HL-60 (cell line): ENCODE results near the gene TANGO2.

Experiments
- DNase-seq, 2 experiments: peaks; one replicate each; pipeline ENCODE4 v3.0.0-alpha.2; 2010 to 2020; ENCODE audit warnings: low read depth in 1 of 2, low spot score in 1 of 2
- H3K27ac ChIP-seq: fragments of 250-450 bp; sonication (Bioruptor Pico); replicated peaks from 2 replicates; pipeline ENCODE4 v1.5.1; 2020; ENCODE audit warnings: mild to moderate bottlenecking, moderate library complexity
- H3K27me3 ChIP-seq: fragments of 250-450 bp; sonication (Bioruptor Pico); 2 replicates; pipeline ENCODE4 v1.5.1; 2021; ENCODE audit warnings: mild to moderate bottlenecking, moderate library complexity; ENCODE audit not compliant: insufficient read depth, poor library complexity, severe bottlenecking
- H3K4me3 ChIP-seq: replicated peaks from 2 replicates; pipeline ENCODE4 v1.5.1; 2011; ENCODE audit warnings: mild to moderate bottlenecking, control low read depth, low read length; ENCODE audit not compliant: insufficient read depth
- CTCF ChIP-seq: IDR thresholded peaks from one replicate; pipeline ENCODE4 v1.5.1; 2011; ENCODE audit warnings: low read length, control low read depth, inconsistent platforms; ENCODE audit not compliant: insufficient read depth
- GABPA ChIP-seq: IDR thresholded peaks from 2 replicates; pipeline ENCODE4 v1.6.1; 2012; ENCODE audit warnings: low read depth
- POLR2AphosphoS5 ChIP-seq: IDR thresholded peaks from 2 replicates; pipeline ENCODE4 v1.6.1; 2012; ENCODE audit warnings: low read depth
- REST ChIP-seq: IDR thresholded peaks from 2 replicates; pipeline ENCODE4 v1.6.1; 2012; ENCODE audit warnings: low read depth; ENCODE audit not compliant: insufficient replicate concordance
- SPI1 ChIP-seq: IDR thresholded peaks from 2 replicates; pipeline ENCODE4 v1.6.1; 2012; ENCODE audit warnings: low read depth, mild to moderate bottlenecking, borderline replicate concordance

Gene TANGO2

DNA sequence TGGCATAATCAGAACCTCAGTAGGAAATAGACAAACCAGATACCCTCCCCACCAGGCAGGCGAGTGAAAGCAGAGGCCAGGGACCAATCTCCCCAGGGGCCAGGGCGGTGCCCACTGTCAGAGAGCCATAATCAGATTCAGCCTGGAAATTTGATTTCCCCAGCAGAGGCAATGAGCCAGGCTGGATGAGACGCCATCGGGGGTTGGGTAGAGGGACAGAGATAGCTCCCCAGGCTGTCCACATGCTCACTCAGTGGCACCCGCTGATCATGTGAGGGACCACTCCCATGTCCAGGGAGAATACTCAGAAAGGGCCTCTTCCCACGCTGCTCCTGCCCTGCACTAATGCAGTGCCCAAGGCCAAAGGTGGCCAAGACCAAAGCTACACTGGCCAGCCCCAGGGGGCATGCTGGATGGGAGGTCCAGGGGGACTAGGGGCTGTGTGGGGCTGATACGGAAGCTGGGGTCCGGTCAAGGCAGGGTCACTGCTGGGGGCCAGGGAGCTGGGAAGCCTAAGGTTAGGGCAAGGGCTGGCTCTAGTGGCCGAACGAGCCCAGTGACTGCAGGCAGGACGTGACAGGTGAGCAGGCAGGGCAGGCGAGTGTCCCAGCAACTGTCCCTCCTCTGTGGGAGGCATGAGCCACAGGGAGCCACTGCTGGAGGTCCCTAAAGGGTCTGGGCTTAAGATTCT, 24.1 kb upstream of the TANGO2 start:
- Histone ChIP-seq H3K4me3 (no peak overlapping the region), H3K27ac (no peak overlapping the region), H3K27me3 (no peaks in the 10 kb centered on the region)
- TF ChIP-seq POLR2AphosphoS5: no peak
- TF ChIP-seq GABPA: no peak
- no peak for TF ChIP-seq SPI1
- DNase-seq: no peak

GRCh38 chr22:19997561-19998231, 23.2 kb upstream of the TANGO2 start:
- Histone ChIP-seq H3K4me3 (no peak overlapping the region), H3K27me3 (no peaks in the 10 kb centered on the region), H3K27ac (no peak overlapping the region)
- TF ChIP-seq REST: no peak
- TF ChIP-seq CTCF: no peak
- no peak for DNase-seq

DNA sequence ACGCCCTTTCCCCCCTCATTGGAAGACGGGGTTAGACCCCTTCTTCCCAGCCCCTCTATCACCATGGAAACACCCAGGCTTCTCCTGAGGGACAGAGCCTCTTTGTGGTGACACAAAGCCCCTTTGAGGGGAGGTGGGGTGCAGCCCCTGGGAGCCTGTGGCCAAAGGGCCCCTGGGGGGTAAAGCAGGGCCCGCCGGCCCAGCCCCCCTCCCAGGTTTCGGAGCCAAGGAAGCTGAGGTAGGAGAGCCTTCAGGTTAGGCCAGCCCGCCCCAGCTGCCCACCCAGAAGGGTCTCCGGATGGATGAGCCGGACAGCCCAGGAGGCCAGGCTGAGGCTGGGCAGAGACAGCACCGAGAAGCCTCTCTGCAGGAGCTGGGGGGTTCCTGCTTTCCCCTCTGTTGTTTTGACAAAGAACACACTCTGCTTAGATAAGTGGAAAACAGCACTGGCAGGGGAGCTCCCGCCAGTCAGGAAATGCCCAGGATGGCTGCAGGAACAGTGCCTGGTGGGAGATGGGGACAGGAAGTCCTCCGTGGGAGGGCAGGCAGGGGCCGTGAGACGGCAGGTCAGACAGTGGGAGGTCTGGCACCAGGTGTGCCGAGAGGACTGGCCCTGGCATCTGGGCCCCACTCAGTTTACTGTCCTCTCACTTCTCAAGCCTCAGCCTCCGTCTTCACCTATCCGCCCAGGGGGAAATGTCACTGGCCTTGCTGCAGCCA, 22.5 kb upstream of the TANGO2 start:
- H3K27ac ChIP-seq: no peak overlapping the region
- H3K27me3 ChIP-seq: no peaks in the 10 kb centered on the region
- no peak for DNase-seq
- TF ChIP-seq GABPA: no peak
- no peak for TF ChIP-seq CTCF
- TF ChIP-seq POLR2AphosphoS5: no peak
- TF ChIP-seq SPI1: no peak
- TF ChIP-seq REST: no peak
- no peak overlapping the region for H3K4me3 ChIP-seq
